Panc1 (cell line): Measurements from ENCODE around the gene KCNQ1.

Experiments
- CTCF ChIP-seq: fragments of 450-650 bp; IDR thresholded peaks from 2 replicates; pipeline ENCODE4 v1.5.1; 2017; ENCODE audit warnings: mild to moderate bottlenecking
- TCF7L2 ChIP-seq: IDR thresholded peaks from 2 replicates; pipeline ENCODE4 v1.6.1; 2011; ENCODE audit warnings: mild to moderate bottlenecking, low read depth, low read length, inconsistent platforms

- TF ChIP-seq CTCF (no peak), TCF7L2 (no peak)
Observed at GRCh38 chr11:2713094-2713493, 268.3 kb downstream of the KCNQ1 start.
